ENCODE measurements around the gene MLXIP.

The MLXIP gene

DNA sequence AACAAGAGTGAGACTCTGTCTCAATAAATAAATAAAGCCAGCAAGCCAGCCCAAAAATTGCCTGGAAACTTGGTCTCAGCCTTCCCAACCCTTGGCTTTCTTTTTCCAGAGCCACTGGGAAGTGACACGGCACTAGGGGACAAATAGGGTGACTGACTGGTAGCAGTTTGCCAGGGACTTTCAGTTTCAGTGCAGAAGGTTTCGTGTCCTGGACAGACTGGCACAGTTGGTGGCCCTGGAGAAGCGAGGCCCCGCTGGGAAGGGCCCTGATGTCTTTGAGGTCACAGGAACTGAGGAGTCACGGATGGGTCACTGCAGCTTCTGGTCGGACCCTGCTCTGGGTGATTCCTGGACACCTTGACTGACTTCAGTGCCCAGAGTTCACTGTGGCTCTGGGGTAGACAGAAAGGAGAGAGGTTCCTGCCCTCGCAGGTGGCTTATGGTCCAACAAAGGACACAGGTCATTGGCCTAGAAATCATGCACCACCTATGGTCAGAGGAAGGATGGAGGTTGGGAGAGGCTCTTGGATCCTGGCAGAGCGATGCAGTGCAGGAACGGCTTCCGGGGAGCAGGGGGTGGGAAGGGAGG lies 107.0 kb downstream of the MLXIP start:
- DNase-seq (ENCODE audit: low read depth) = no peak

DNA sequence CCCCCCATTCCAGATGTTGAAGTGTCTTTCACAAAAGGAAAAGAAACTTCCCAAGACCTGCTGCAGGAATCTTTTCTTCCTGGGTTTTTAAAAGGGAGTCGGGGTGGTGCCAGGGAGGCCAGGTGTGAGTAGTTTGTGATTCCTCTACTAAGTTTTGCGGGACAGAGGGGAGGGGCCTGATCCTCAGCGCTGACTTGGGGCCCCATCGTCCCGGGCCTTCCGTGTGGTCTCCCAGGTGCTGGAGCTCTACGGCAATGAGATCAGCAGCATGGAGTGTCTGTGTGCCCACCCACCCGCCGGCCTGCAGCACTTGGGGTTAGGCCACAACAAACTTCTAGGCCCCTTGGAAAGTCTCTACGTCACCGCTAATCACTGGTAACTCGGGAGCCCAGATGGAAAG lies 108.9 kb downstream of the MLXIP start:
- DNase-seq (ENCODE audit: low read depth) = no peak

DNA sequence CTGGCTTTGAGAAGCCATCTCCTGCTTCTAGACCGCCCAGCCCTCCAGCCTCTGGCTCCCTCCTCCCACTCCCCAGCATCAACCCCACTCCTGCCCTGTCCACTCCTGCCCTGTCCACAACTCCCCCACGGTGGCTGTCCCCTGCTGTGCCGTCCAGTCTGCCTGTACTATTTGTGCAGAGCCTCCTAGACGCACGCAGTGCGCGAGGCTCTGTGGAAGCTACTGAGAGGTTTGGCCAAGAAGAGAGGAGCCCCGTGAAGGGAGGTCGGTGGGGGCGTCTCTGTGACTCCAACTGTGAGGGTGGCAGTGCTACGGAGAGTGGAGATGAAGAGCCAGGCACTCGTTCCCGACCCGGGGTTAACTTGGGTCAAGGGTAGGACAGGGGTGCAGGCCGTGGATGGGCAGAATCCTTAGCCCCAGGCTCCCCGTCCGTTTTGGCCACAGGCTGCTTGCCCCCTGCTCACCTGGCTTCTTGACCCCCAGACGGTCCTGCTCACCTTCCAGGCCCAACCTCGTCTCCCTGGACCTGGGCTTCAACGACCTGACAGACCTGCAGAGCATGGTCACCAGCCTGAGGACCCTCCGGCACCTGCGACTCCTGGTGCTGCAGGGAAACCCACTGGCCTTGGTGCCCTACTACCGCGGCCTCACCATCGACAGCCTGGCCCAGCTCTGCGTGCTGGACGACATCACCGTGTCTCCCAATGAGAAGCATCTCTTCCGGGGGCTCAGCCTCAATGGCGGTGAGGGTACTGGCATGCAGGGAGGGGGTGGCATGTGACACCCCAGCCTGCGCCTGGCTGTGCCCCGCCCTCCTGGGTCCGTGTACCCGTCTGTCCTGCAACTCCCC lies 111.3 kb downstream of the MLXIP start:
- no peak for DNase-seq (ENCODE audit: low read depth)

- peak; percentile 54 for DNase-seq (ENCODE audit: low read depth)
Observed at GRCh38 chr12:122190842-122191668, 112.5 kb downstream of the MLXIP start.

- DNase-seq (ENCODE audit: low read depth) = no peak
Observed at GRCh38 chr12:122192441-122192840, 113.9 kb downstream of the MLXIP start.

DNA sequence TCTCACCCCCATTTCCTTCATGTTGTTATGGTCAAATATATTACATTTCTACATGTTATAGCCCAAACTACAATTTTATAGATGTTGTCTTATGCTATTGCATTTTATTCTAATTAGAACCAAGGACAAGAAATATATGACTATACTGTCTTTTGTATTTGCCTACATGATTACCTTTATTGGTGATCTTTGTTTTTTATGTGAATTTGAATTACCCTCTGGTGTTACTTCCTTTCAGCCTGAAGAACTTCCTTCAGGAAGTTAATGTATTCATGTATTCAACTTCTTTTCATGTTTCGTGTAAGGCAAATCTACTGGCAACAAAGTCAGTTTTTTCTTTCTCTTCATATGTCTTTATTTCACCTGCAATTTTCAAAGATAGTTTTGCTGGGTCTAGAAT lies 116.2 kb downstream of the MLXIP start:
- no peak for DNase-seq (ENCODE audit: low read depth)

GRCh38 chr12:122195405-122195804 lies 116.8 kb downstream of the MLXIP start:
- DNase-seq (ENCODE audit: low read depth) = no peak
